Stimulated activated naive CD8-positive, alpha-beta T cell treated with anti-CD3 and anti-CD28 coated beads, Interleukin-15, amount 100 ng/mL, for 72 hours (primary cell): ENCODE data around the gene CCDC40.

ENCODE experiments used
- ATAC-seq: fragments of 150-1000 bp; cut with Tn5 transposase; 2 replicates; pipeline ENCODE4 v1.10.0; 2021; ENCODE audit warnings: mild to moderate bottlenecking, moderate library complexity
- DNase-seq, 2 donors: peaks; one replicate each; pipeline ENCODE4 v3.0.0; 2021 to 2022
- H3K27ac Mint-ChIP-seq, 2 donors: one replicate each; pipeline ENCODE4 v1.8.0; 2022; ENCODE audit warnings: mild to moderate bottlenecking in 2 of 2, mixed read lengths in 2 of 2, moderate library complexity in 2 of 2
- H3K27me3 Mint-ChIP-seq: one replicate; pipeline ENCODE4 v1.8.0; 2022; ENCODE audit warnings: mixed read lengths
- H3K4me1 Mint-ChIP-seq: one replicate; pipeline ENCODE4 v1.8.0; 2022; ENCODE audit warnings: mild to moderate bottlenecking, mixed read lengths
- H3K4me3 Mint-ChIP-seq, 2 donors: one replicate each; pipeline ENCODE4 v1.8.0; 2022; ENCODE audit warnings: mild to moderate bottlenecking in 2 of 2, mixed read lengths in 2 of 2, moderate library complexity in 1 of 2
- H3K9me3 Mint-ChIP-seq, 2 donors: one replicate each; pipeline ENCODE4 v1.8.0; 2022; ENCODE audit warnings: mixed read lengths in 2 of 2

CCDC40 gene

GRCh38 chr17:80115159-80115558, 78.7 kb downstream of the CCDC40 start:
- no peaks in the 10 kb centered on the region for H3K27me3 Mint-ChIP-seq
- DNase-seq, result no peak
- no peak overlapping the region for H3K27ac Mint-ChIP-seq

GRCh38 chr17:80116276-80116920, 80.0 kb downstream of the CCDC40 start:
- peaks cover 0 to 8% of the 10 kb centered on the region in 2 donors for H3K9me3 Mint-ChIP-seq
- H3K4me3 Mint-ChIP-seq, result no peak overlapping the region
- H3K4me1 Mint-ChIP-seq, result no peaks in the 10 kb centered on the region
- H3K27me3 Mint-ChIP-seq, result no peaks in the 10 kb centered on the region
- ATAC-seq, result no peak
- DNase-seq, result no peak
- H3K27ac Mint-ChIP-seq, result no peak overlapping the region

More at GRCh38 chr17:80115159-80115558, 78.7 kb downstream of the CCDC40 start:
- no peak for ATAC-seq
- H3K4me3 Mint-ChIP-seq, result no peak overlapping the region
- H3K9me3 Mint-ChIP-seq, result peaks cover 0 to 8% of the 10 kb centered on the region in 2 donors
- no peaks in the 10 kb centered on the region for H3K4me1 Mint-ChIP-seq

GRCh38 chr17:80116921-80117380, 80.5 kb downstream of the CCDC40 start:
- Mint-ChIP-seq H3K4me3 (no peak overlapping the region), H3K27ac (no peak overlapping the region), H3K27me3 (no peaks in the 10 kb centered on the region), H3K9me3 (peaks cover 0 to 8% of the 10 kb centered on the region in 2 donors), H3K4me1 (no peaks in the 10 kb centered on the region)
- no peak for ATAC-seq
- DNase-seq, result no peak

GRCh38 chr17:80117491-80118401, 81.3 kb downstream of the CCDC40 start:
- H3K4me3 Mint-ChIP-seq, result no peak overlapping the region
- ATAC-seq, result peak; percentile 31
- H3K4me1 Mint-ChIP-seq, result no peaks in the 10 kb centered on the region
- no peaks in the 10 kb centered on the region for H3K27me3 Mint-ChIP-seq
- no peak overlapping the region for H3K27ac Mint-ChIP-seq
- H3K9me3 Mint-ChIP-seq, result peaks cover 0 to 8% of the 10 kb centered on the region in 2 donors
- no peak for DNase-seq

- no peak overlapping the region for H3K4me3 Mint-ChIP-seq
- no peaks in the 10 kb centered on the region for H3K4me1 Mint-ChIP-seq
- H3K9me3 Mint-ChIP-seq, result peaks cover 0 to 8% of the 10 kb centered on the region in 2 donors
- ATAC-seq (no peak), DNase-seq (no peak)
- no peaks in the 10 kb centered on the region for H3K27me3 Mint-ChIP-seq
- H3K27ac Mint-ChIP-seq, result no peak overlapping the region
Measured at GRCh38 chr17:80118601-80119270, 82.3 kb downstream of the CCDC40 start.

- H3K4me1 Mint-ChIP-seq, result no peaks in the 10 kb centered on the region
- H3K4me3 Mint-ChIP-seq, result no peak overlapping the region
- peaks cover 0 to 8% of the 10 kb centered on the region in 2 donors for H3K9me3 Mint-ChIP-seq
- H3K27ac Mint-ChIP-seq, result no peak overlapping the region
- peaks cover 4% of the 10 kb centered on the region for H3K27me3 Mint-ChIP-seq
- ATAC-seq (no peak), DNase-seq (no peak)
Measured at GRCh38 chr17:80119271-80119791, 82.9 kb downstream of the CCDC40 start.

- peaks cover 9% of the 10 kb centered on the region for H3K27me3 Mint-ChIP-seq
- DNase-seq, result no peak
- H3K4me3 Mint-ChIP-seq, result no peak overlapping the region
- peak; percentile 24 for ATAC-seq
- peaks cover 0 to 8% of the 10 kb centered on the region in 2 donors for H3K9me3 Mint-ChIP-seq
- H3K27ac Mint-ChIP-seq, result no peak overlapping the region
- no peaks in the 10 kb centered on the region for H3K4me1 Mint-ChIP-seq
Measured at GRCh38 chr17:80119839-80120238, 83.4 kb downstream of the CCDC40 start.

- Mint-ChIP-seq H3K4me3 (no peak overlapping the region), H3K9me3 (no peaks in the 10 kb centered on the region), H3K4me1 (no peaks in the 10 kb centered on the region), H3K27ac (no peak overlapping the region), H3K27me3 (peaks cover 18% of the 10 kb centered on the region)
- ATAC-seq (no peak), DNase-seq (no peak)
Measured at GRCh38 chr17:80122026-80122575, 85.7 kb downstream of the CCDC40 start.

GRCh38 chr17:80122926-80123505, 86.6 kb downstream of the CCDC40 start:
- Mint-ChIP-seq H3K9me3 (no peaks in the 10 kb centered on the region), H3K27ac (no peak overlapping the region), H3K27me3 (peaks cover 23% of the 10 kb centered on the region), H3K4me1 (no peaks in the 10 kb centered on the region), H3K4me3 (no peak overlapping the region)
- no peak for DNase-seq
- no peak for ATAC-seq

GRCh38 chr17:80123791-80124190, 87.3 kb downstream of the CCDC40 start:
- Mint-ChIP-seq H3K4me3 (no peak overlapping the region), H3K4me1 (no peaks in the 10 kb centered on the region), H3K9me3 (no peaks in the 10 kb centered on the region), H3K27ac (no peak overlapping the region), H3K27me3 (peaks cover 31% of the 10 kb centered on the region)
- ATAC-seq, result no peak
- no peak for DNase-seq

GRCh38 chr17:80124351-80124981, 88.0 kb downstream of the CCDC40 start:
- Mint-ChIP-seq H3K4me1 (no peaks in the 10 kb centered on the region), H3K9me3 (no peaks in the 10 kb centered on the region), H3K27ac (no peak overlapping the region), H3K4me3 (no peak overlapping the region), H3K27me3 (peaks cover 38% of the 10 kb centered on the region)
- DNase-seq (no peak), ATAC-seq (no peak)

GRCh38 chr17:80125656-80126448, 89.4 kb downstream of the CCDC40 start:
- Mint-ChIP-seq H3K4me3 (no peak overlapping the region), H3K9me3 (no peaks in the 10 kb centered on the region), H3K27me3 (peaks cover 46% of the 10 kb centered on the region), H3K27ac (no peak overlapping the region), H3K4me1 (no peaks in the 10 kb centered on the region)
- ATAC-seq, result no peak
- no peak for DNase-seq

- H3K9me3 Mint-ChIP-seq, result no peaks in the 10 kb centered on the region
- no peaks in the 10 kb centered on the region for H3K4me1 Mint-ChIP-seq
- H3K27ac Mint-ChIP-seq, result no peak overlapping the region
- ATAC-seq, result no peak
- H3K27me3 Mint-ChIP-seq, result peaks cover 46% of the 10 kb centered on the region
- no peak for DNase-seq
- no peak overlapping the region for H3K4me3 Mint-ChIP-seq
Measured at GRCh38 chr17:80126449-80126715, 89.9 kb downstream of the CCDC40 start.

- Mint-ChIP-seq H3K4me3 (no peak overlapping the region), H3K9me3 (no peaks in the 10 kb centered on the region), H3K27me3 (peaks cover 45% of the 10 kb centered on the region), H3K4me1 (no peaks in the 10 kb centered on the region), H3K27ac (no peak overlapping the region)
- ATAC-seq, result no peak
- no peak for DNase-seq
Measured at GRCh38 chr17:80129006-80129565, 92.6 kb downstream of the CCDC40 start.
